ENCODE results near the gene SON.

The SON gene

GRCh38 chr21:33540711-33541104 lies 2.1 kb upstream of the SON start:
- H2AFZ ChIP-seq, result no peak overlapping the region
- H3K4me2 ChIP-seq (ENCODE audit: low read length), result no peak overlapping the region
- no peak overlapping the region for H3K9ac ChIP-seq
- no peak overlapping the region for H3K27ac ChIP-seq
- no peaks in the 10 kb centered on the region for H3K36me3 ChIP-seq (ENCODE audit: control insufficient read depth, insufficient read depth, low read length)
- no peak for TF ChIP-seq CTCF (IDR thresholded peaks at IDR 0.05)
- H3K79me2 ChIP-seq, result peaks cover 11% of the 10 kb centered on the region
- no peaks in the 10 kb centered on the region for H3K27me3 ChIP-seq (ENCODE audit: control insufficient read depth, insufficient read depth, low read length)
- H3K9me3 ChIP-seq (ENCODE audit: control insufficient read depth, low read length), result no peaks in the 10 kb centered on the region
- no peaks in the 10 kb centered on the region for H3K4me1 ChIP-seq
- H3K4me3 ChIP-seq (ENCODE audit: low read depth, low read length), result no peak overlapping the region

- peak overlapping the region; percentile 88 for H3K4me3 ChIP-seq (ENCODE audit: low read depth, low read length)
- no peaks in the 10 kb centered on the region for H3K36me3 ChIP-seq (ENCODE audit: control insufficient read depth, insufficient read depth, low read length)
- no peaks in the 10 kb centered on the region for H3K27me3 ChIP-seq (ENCODE audit: control insufficient read depth, insufficient read depth, low read length)
- H3K27ac ChIP-seq, result peak overlapping the region; percentile 100
- no peaks in the 10 kb centered on the region for H3K9me3 ChIP-seq (ENCODE audit: control insufficient read depth, low read length)
- H3K4me1 ChIP-seq, result no peaks in the 10 kb centered on the region
- TF ChIP-seq CTCF (IDR thresholded peaks at IDR 0.05), result no peak
- peaks cover 11% of the 10 kb centered on the region for H3K79me2 ChIP-seq
- H3K4me2 ChIP-seq (ENCODE audit: low read length), result peak overlapping the region; percentile 85
- H3K9ac ChIP-seq, result no peak overlapping the region
- H2AFZ ChIP-seq, result peak overlapping the region; percentile 88
Measured at GRCh38 chr21:33541105-33541711, 1.6 kb upstream of the SON start.

- H3K9ac ChIP-seq, result peak within 1 kb of the TSS; percentile 93
- H3K36me3 ChIP-seq (ENCODE audit: control insufficient read depth, insufficient read depth, low read length), result no peaks in the 10 kb centered on the region
- peak within 1 kb of the TSS; percentile 88 for H3K4me3 ChIP-seq (ENCODE audit: low read depth, low read length)
- peaks cover 13% of the 10 kb centered on the region for H3K79me2 ChIP-seq
- peak within 1 kb of the TSS; percentile 85 for H3K4me2 ChIP-seq (ENCODE audit: low read length)
- H3K27ac ChIP-seq, result peak within 1 kb of the TSS; percentile 100
- no peak for TF ChIP-seq CTCF (IDR thresholded peaks at IDR 0.05)
- no peaks in the 10 kb centered on the region for H3K27me3 ChIP-seq (ENCODE audit: control insufficient read depth, insufficient read depth, low read length)
- no peaks in the 10 kb centered on the region for H3K9me3 ChIP-seq (ENCODE audit: control insufficient read depth, low read length)
- H2AFZ ChIP-seq, result peak within 1 kb of the TSS; percentile 88
- no peaks in the 10 kb centered on the region for H3K4me1 ChIP-seq
Measured at GRCh38 chr21:33541756-33542639, 840 bp upstream of the SON start, which contains the start of gene GART. GART (minus strand) TSS chr21:33542117; CDS start chr21:33539315, 2,802 bp downstream.

- peaks cover 13% of the 10 kb centered on the region for H3K79me2 ChIP-seq
- H3K36me3 ChIP-seq (ENCODE audit: control insufficient read depth, insufficient read depth, low read length), result peaks cover 3% of the 10 kb centered on the region
- no peaks in the 10 kb centered on the region for H3K4me1 ChIP-seq
- peak overlapping the region; percentile 88 for H2AFZ ChIP-seq
- H3K4me2 ChIP-seq (ENCODE audit: low read length), result peak overlapping the region; percentile 77
- no peaks in the 10 kb centered on the region for H3K9me3 ChIP-seq (ENCODE audit: control insufficient read depth, low read length)
- no peaks in the 10 kb centered on the region for H3K27me3 ChIP-seq (ENCODE audit: control insufficient read depth, insufficient read depth, low read length)
- peak overlapping the region; percentile 88 for H3K4me3 ChIP-seq (ENCODE audit: low read depth, low read length)
- TF ChIP-seq CTCF (IDR thresholded peaks at IDR 0.05), result no peak
- peak overlapping the region; percentile 100 for H3K27ac ChIP-seq
- peak overlapping the region; percentile 93 for H3K9ac ChIP-seq
Measured at GRCh38 chr21:33543505-33544129, 779 bp downstream of the SON start.

Data from parathyroid adenoma (tissue), 2 donors.